Erythroblast (primary cell): ENCODE results near the gene TMEM150C.

Source experiments
- GATA1 ChIP-seq: IDR thresholded peaks from 2 replicates; pipeline ENCODE4 v1.6.1; 2011; ENCODE audit warnings: low read depth, mild to moderate bottlenecking, control low read depth, low read length, moderate library complexity
- POLR2A ChIP-seq: IDR thresholded peaks from 2 replicates; pipeline ENCODE4 v1.6.1; 2011; ENCODE audit warnings: mild to moderate bottlenecking, low read length

GRCh38 chr4:82524570-82525152 is 37.1 kb downstream of the TMEM150C start:
- TF ChIP-seq POLR2A (no peak), GATA1 (no peak)
